Small intestine (tissue), 7 donors: ENCODE data around the gene TSR3. TPM values are rescaled to one million over a fixed set of nuclear protein-coding genes. Genes with fewer than 3 reads are reported as not detected.
"Not testable (repeated sequence)": the region's sequence is repeated elsewhere in the genome, so short reads cannot be mapped to it uniquely, and the experiment has no call there.

Source experiments
- DNase-seq, 2 donors: peaks; one replicate each; pipeline versions ENCODE4 v3.0.0 to v3.0.0-alpha.2; 2013
- FAIRE-seq: peaks from 2 replicates; lab custom pipeline; 2012; peaks lifted over from hg19 to GRCh38; lab: Jason Lieb, UNC
- H3K27ac ChIP-seq, 3 donors: one replicate each; pipeline ENCODE4 v1.5.1; 2013; ENCODE audit warnings: low read length in 2 of 3, mild to moderate bottlenecking in 2 of 3, control low read depth in 1 of 3, inconsistent platforms in 1 of 3, low read depth in 1 of 3, moderate library complexity in 1 of 3
- H3K27me3 ChIP-seq, 3 donors: one replicate each; pipeline ENCODE4 v1.6.1; 2013; ENCODE audit warnings: low read length in 3 of 3, inconsistent platforms in 1 of 3; ENCODE audit not compliant: control insufficient read depth in 3 of 3, insufficient read depth in 3 of 3
- H3K36me3 ChIP-seq, 3 donors: one replicate each; pipeline ENCODE4 v1.6.1; 2013; ENCODE audit warnings: low read length in 3 of 3, inconsistent platforms in 1 of 3, low read depth in 1 of 3, mild to moderate bottlenecking in 1 of 3, moderate library complexity in 1 of 3; ENCODE audit not compliant: control insufficient read depth in 3 of 3, insufficient read depth in 2 of 3
- H3K4me1 ChIP-seq, 3 donors: one replicate each; pipeline ENCODE4 v1.6.1; 2013; ENCODE audit warnings: low read length in 2 of 3, inconsistent platforms in 1 of 3, low read depth in 1 of 3, mild to moderate bottlenecking in 1 of 3, moderate library complexity in 1 of 3; ENCODE audit not compliant: control insufficient read depth in 3 of 3, insufficient read depth in 2 of 3
- H3K4me3 ChIP-seq, 3 donors: one replicate each; pipeline ENCODE4 v1.5.1; 2013; ENCODE audit warnings: low read length in 3 of 3, control low read depth in 1 of 3, inconsistent platforms in 1 of 3, low read depth in 1 of 3, mild to moderate bottlenecking in 1 of 3, moderate library complexity in 1 of 3
- H3K9me3 ChIP-seq, 2 donors: one replicate each; pipeline ENCODE4 v1.6.1; 2013; ENCODE audit warnings: low read depth in 1 of 2, low read length in 1 of 2; ENCODE audit not compliant: control insufficient read depth in 2 of 2, insufficient read depth in 1 of 2
- WGBS, 3 donors: extraction: QIAGEN DNeasy Blood & Tissue Kit; methylation state at CpG; one replicate each; pipeline ENCODE4 v1.1.7; 2013; 5-methylcytosine and 5-hydroxymethylcytosine counted together
- polyA plus RNA-seq, 4 donors: library from polyadenylated mRNA; stranded (reverse) in 3 of 4; unstranded in 1 of 4; fragments of 200-250 nt in 3 of 4; fragments of 120-200 nt in 1 of 4; gene quantifications; one replicate each; pipeline versions ENCODE4 v1.2.1 to v1.2.3, GENCODE V29; 2013
- donor health status: healthy with polysubstance abuse.
- donor health status: control.
- donor health status: control.
- donor health status: Bipolar disorder and iron deficiency.
- donor health status: healthy.

The TSR3 gene
- polyA plus RNA-seq, 4 donors = 38.7 to 67.8 (median 57.3) TPM

- 42 to 55% (median 49%) methylated on average over 22 of the region's 22 CpGs for WGBS, 3 donors
- no peak for FAIRE-seq
- Histone ChIP-seq H3K36me3 (peaks cover 0 to 11% (median 0%) of the 10 kb centered on the region in 3 donors), H3K27ac (peak overlapping the region in 1 of 3 donors; percentile 79), H3K9me3 (peaks cover 3 to 9% of the 10 kb centered on the region in 2 donors), H3K4me1 (peaks cover 0 to 24% (median 3%) of the 10 kb centered on the region in 3 donors), H3K4me3 (peak overlapping the region in 2 of 3 donors; percentile 11 to 26), H3K27me3 (peaks cover 4 to 54% (median 8%) of the 10 kb centered on the region in 3 donors)
- no peak for DNase-seq
Measured at GRCh38 chr16:1330931-1331711, 20.6 kb downstream of the TSR3 start.

- peaks cover 4 to 46% (median 6%) of the 10 kb centered on the region in 3 donors for H3K27me3 ChIP-seq
- peaks cover 0 to 18% (median under 1%) of the 10 kb centered on the region in 3 donors for H3K36me3 ChIP-seq
- H3K9me3 ChIP-seq = peaks cover 3 to 9% of the 10 kb centered on the region in 2 donors
- WGBS, 3 donors = 66 to 76% (median 74%) methylated on average over 15 to 17 of the region's 17 CpGs
- DNase-seq (peak in 1 of 2 donors; percentile 15), FAIRE-seq (no peak)
- H3K27ac ChIP-seq = no peak overlapping the region
- peaks cover 0 to 24% (median 3%) of the 10 kb centered on the region in 3 donors for H3K4me1 ChIP-seq
- H3K4me3 ChIP-seq = no peak overlapping the region
Measured at GRCh38 chr16:1330260-1330914, 21.3 kb downstream of the TSR3 start.

GRCh38 chr16:1328961-1329360 lies 22.7 kb downstream of the TSR3 start:
- DNase-seq, H3K4me3 ChIP-seq, H3K27ac ChIP-seq, H3K9me3 ChIP-seq, FAIRE-seq: not testable (repeated sequence)
- 86 to 93% (median 88%) methylated on average over 10 of the region's 10 CpGs for WGBS, 3 donors
- Histone ChIP-seq H3K27me3 (peaks cover 0 to 32% (median 6%) of the 10 kb centered on the region in 3 donors), H3K4me1 (peaks cover 0 to 21% (median 3%) of the 10 kb centered on the region in 3 donors), H3K36me3 (peaks cover 0 to 33% (median 6%) of the 10 kb centered on the region in 3 donors)

- FAIRE-seq, H3K27ac ChIP-seq, H3K4me3 ChIP-seq, DNase-seq, H3K9me3 ChIP-seq: not testable (repeated sequence)
- H3K36me3 ChIP-seq = peaks cover 0 to 41% (median 8%) of the 10 kb centered on the region in 3 donors
- H3K27me3 ChIP-seq = peaks cover 0 to 27% (median 4%) of the 10 kb centered on the region in 3 donors
- H3K4me1 ChIP-seq = peaks cover 0 to 18% (median 3%) of the 10 kb centered on the region in 3 donors
- WGBS, 3 donors = 81 to 88% (median 85%) methylated on average over 19 to 20 of the region's 20 CpGs
Measured at GRCh38 chr16:1328136-1328535, 23.5 kb downstream of the TSR3 start.

- 63 to 82% (median 71%) methylated on average over 5 of the region's 5 CpGs for WGBS, 3 donors
- FAIRE-seq = no peak
Measured at GRCh38 chr16:1327619-1327947, 24.1 kb downstream of the TSR3 start.

GRCh38 chr16:1326946-1327618 lies 24.6 kb downstream of the TSR3 start:
- WGBS, 3 donors = 70 to 77% (median 75%) methylated on average over 12 to 17 of the region's 17 CpGs
- FAIRE-seq = no peak
- H3K27ac ChIP-seq = no peak overlapping the region

More at GRCh38 chr16:1327619-1327947, 24.1 kb downstream of the TSR3 start:
- DNase-seq = no peak
- H3K27me3 ChIP-seq = peaks cover 0 to 22% (median 0%) of the 10 kb centered on the region in 3 donors
- peaks cover 0 to 12% (median 3%) of the 10 kb centered on the region in 3 donors for H3K4me1 ChIP-seq
- H3K9me3 ChIP-seq = peaks cover 3 to 9% of the 10 kb centered on the region in 2 donors
- H3K36me3 ChIP-seq = peaks cover 0 to 45% (median 8%) of the 10 kb centered on the region in 3 donors
- H3K27ac ChIP-seq = no peak overlapping the region
- no peak overlapping the region for H3K4me3 ChIP-seq

GRCh38 chr16:1326391-1326790 lies 25.3 kb downstream of the TSR3 start:
- FAIRE-seq = no peak
- Histone ChIP-seq H3K36me3 (peaks cover 0 to 56% (median 8%) of the 10 kb centered on the region in 3 donors), H3K27me3 (peaks cover 0 to 10% (median 0%) of the 10 kb centered on the region in 3 donors), H3K4me1 (peaks cover 0 to under 1% (median 0%) of the 10 kb centered on the region in 3 donors), H3K4me3 (no peak overlapping the region), H3K27ac (no peak overlapping the region), H3K9me3 (peaks cover 3 to 9% of the 10 kb centered on the region in 2 donors)
- DNase-seq = no peak
- 68 to 79% (median 76%) methylated on average over 17 of the region's 17 CpGs for WGBS, 3 donors

More at GRCh38 chr16:1326946-1327618, 24.6 kb downstream of the TSR3 start:
- Histone ChIP-seq H3K4me1 (peaks cover 0 to 7% (median 3%) of the 10 kb centered on the region in 3 donors), H3K27me3 (peaks cover 0 to 17% (median 0%) of the 10 kb centered on the region in 3 donors), H3K36me3 (peaks cover 0 to 49% (median 8%) of the 10 kb centered on the region in 3 donors), H3K9me3 (peaks cover 3 to 9% of the 10 kb centered on the region in 2 donors), H3K4me3 (no peak overlapping the region)
- DNase-seq = no peak
